Bronchial epithelial cell (primary cell): ENCODE measurements around the gene LAG3. TPM values are rescaled to one million over a fixed set of nuclear protein-coding genes. Genes with fewer than 3 reads are reported as not detected.
A peak's percentile ranks its signal among the peaks of the same experiment; 100 is the strongest.
"Not testable (repeated sequence)": the region's sequence is repeated elsewhere in the genome, so short reads cannot be mapped to it uniquely, and the experiment has no call there.

Experiments used
- DNase-seq: peaks from one replicate; pipeline ENCODE4 v3.0.0-alpha.2; 2010; ENCODE audit warnings: low read depth
- FAIRE-seq: peaks from 2 replicates; lab custom pipeline; 2011; peaks lifted over from hg19 to GRCh38; lab: Jason Lieb, UNC
- H3K27me3 ChIP-seq: 2 replicates; pipeline ENCODE4 v1.5.1; 2011; ENCODE audit warnings: low read length; ENCODE audit not compliant: control insufficient read depth, insufficient read depth
- H3K36me3 ChIP-seq: 2 replicates; pipeline ENCODE4 v1.5.1; 2011; ENCODE audit warnings: low read length; ENCODE audit not compliant: control insufficient read depth, insufficient read depth
- H3K4me3 ChIP-seq: 2 replicates; pipeline ENCODE4 v1.5.1; 2011; ENCODE audit warnings: mild to moderate bottlenecking, low read depth, low read length, control low read depth
- CTCF ChIP-seq: IDR thresholded peaks from 2 replicates; pipeline ENCODE4 v1.5.1; 2011; ENCODE audit warnings: mild to moderate bottlenecking, moderate library complexity, low read length, control low read depth, inconsistent platforms; ENCODE audit not compliant: insufficient read depth, severe bottlenecking
- total RNA-seq: library from RNA; depleted of rRNA; stranded (reverse); fragments of >200 nt; gene quantifications from 2 replicates; pipeline ENCODE4 v1.2.1, GENCODE V29; 2014

LAG3 gene
- total RNA-seq, 1 donor from 2014 or later: not detected

GRCh38 chr12:6730169-6730568 is 42.2 kb upstream of the LAG3 start:
- no peak for TF ChIP-seq CTCF
- DNase-seq (no peak), FAIRE-seq (no peak)
- Histone ChIP-seq H3K4me3 (no peak overlapping the region), H3K36me3 (peaks cover 23% of the 10 kb centered on the region), H3K27me3 (no peaks in the 10 kb centered on the region)

DNA sequence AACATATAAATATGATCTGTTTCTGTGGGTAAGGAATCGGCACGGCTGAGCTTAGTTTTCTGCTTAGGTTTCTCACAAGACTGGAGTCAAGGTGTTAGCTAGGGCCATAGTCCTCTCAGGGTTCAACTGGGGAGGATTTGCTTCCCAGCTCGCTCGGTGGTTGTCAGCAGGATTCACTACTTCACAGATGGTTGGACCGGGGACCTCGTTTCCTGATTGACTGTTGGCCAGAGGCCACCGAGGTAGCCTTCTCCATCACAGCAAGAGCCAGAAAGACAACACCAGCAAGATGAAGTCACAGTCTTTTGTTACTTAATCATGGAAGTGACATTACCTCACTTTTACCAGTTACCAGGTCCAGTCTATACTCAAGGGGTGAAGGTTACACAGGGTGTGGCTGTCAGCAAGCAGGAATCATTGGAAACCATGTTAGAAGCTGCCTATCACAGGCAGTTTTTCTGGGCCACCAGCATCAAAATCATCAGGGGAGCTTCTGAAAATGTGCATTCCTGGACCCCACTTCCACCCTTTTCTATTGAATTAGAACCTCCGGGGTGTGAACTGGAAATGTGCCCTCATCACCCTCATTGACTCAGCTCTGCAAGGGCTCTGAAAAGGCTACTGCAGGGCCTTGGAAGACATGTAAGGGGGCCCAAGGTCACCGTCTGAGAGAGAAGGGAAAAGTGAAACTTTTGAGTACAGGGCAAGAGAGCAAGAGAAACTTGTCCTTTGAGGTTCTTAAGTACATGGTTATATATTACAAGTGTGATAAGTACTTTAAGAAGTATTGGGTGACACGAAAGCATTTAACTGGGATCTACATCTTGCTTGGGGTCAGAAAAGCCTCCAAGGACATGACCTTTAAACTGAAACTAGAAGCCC is 37.6 kb upstream of the LAG3 start:
- no peak for TF ChIP-seq CTCF
- no peak for DNase-seq
- Histone ChIP-seq H3K4me3 (no peak overlapping the region), H3K36me3 (peaks cover 14% of the 10 kb centered on the region), H3K27me3 (no peaks in the 10 kb centered on the region)
- FAIRE-seq: peak; percentile 70

- Histone ChIP-seq H3K27me3 (no peaks in the 10 kb centered on the region), H3K36me3 (peaks cover 6% of the 10 kb centered on the region), H3K4me3 (no peak overlapping the region)
- DNase-seq (peak; percentile 99), FAIRE-seq (no peak)
- peak; percentile 82 for TF ChIP-seq CTCF
These were observed 36.7 kb upstream of the LAG3 start for GRCh38 chr12:6735448-6736191.

DNA sequence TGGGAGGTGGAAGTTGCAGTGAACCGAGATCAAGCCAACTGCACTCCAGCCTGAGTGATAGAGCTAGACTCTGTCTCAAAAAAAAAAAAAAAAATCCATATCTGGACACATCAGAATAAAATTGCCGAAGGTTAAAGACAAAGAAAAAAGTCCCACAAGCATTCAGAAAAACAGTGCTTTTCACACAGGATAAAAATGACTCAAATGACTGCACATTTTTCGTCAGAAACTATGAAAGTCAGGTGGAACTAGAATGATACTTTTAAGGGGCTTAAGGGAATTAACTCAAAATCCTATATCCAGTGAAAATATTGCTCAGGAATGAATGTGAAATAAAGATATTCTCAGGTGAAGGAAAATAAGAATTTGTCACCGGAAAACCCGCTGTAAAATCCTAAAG is 35.6 kb upstream of the LAG3 start:
- no peak for TF ChIP-seq CTCF
- Histone ChIP-seq H3K27me3 (no peaks in the 10 kb centered on the region), H3K36me3 (no peaks in the 10 kb centered on the region), H3K4me3 (no peak overlapping the region)
- FAIRE-seq: no peak
- DNase-seq: no peak

GRCh38 chr12:6742080-6742479 is 30.2 kb upstream of the LAG3 start:
- not testable (repeated sequence) for FAIRE-seq, DNase-seq, H3K36me3 ChIP-seq, H3K27me3 ChIP-seq, H3K4me3 ChIP-seq

GRCh38 chr12:6742834-6743233 is 29.5 kb upstream of the LAG3 start:
- DNase-seq: peak; percentile 28
- no peak for TF ChIP-seq CTCF

GRCh38 chr12:6743300-6743699 is 29.0 kb upstream of the LAG3 start:
- FAIRE-seq, H3K4me3 ChIP-seq, H3K36me3 ChIP-seq, H3K27me3 ChIP-seq, DNase-seq: not testable (repeated sequence)

More at GRCh38 chr12:6742834-6743233, 29.5 kb upstream of the LAG3 start:
- no peak overlapping the region for H3K4me3 ChIP-seq
- FAIRE-seq: no peak
- H3K27me3 ChIP-seq: no peaks in the 10 kb centered on the region
- peaks cover 5% of the 10 kb centered on the region for H3K36me3 ChIP-seq
